Adipocyte (in vitro differentiated cells): ENCODE measurements around the gene PRDM16.

Experiments
- DNase-seq: peaks from one replicate; pipeline ENCODE4 v3.0.0-alpha.2; 2015; ENCODE audit warnings: low read depth
- H3K27me3 ChIP-seq: replicated peaks from 2 replicates; pipeline ENCODE4 v1.7.0; 2013; ENCODE audit warnings: mild to moderate bottlenecking, low read length, moderate library complexity; ENCODE audit not compliant: control insufficient read depth, insufficient read depth
- H3K36me3 ChIP-seq: 2 replicates; pipeline ENCODE4 v1.7.0; 2013; ENCODE audit warnings: low read length, mild to moderate bottlenecking, moderate library complexity; ENCODE audit not compliant: control insufficient read depth, insufficient read depth, severe bottlenecking
- H3K4me1 ChIP-seq: 2 replicates; pipeline ENCODE4 v1.7.0; 2013; ENCODE audit warnings: mild to moderate bottlenecking, low read length, moderate library complexity; ENCODE audit not compliant: control insufficient read depth, insufficient read depth
- H3K4me3 ChIP-seq: 2 replicates; pipeline ENCODE4 v1.7.0; 2013; ENCODE audit warnings: mild to moderate bottlenecking, low read length, moderate library complexity
- H3K9ac ChIP-seq: 2 replicates; pipeline ENCODE4 v1.7.0; 2013; ENCODE audit warnings: mild to moderate bottlenecking, low read length, moderate library complexity
- H3K9me3 ChIP-seq: 2 replicates; pipeline ENCODE4 v1.7.0; 2013; ENCODE audit warnings: mild to moderate bottlenecking, low read length, moderate library complexity; ENCODE audit not compliant: control insufficient read depth

PRDM16 gene

GRCh38 chr1:3066250-3066711 is 2.7 kb upstream of the PRDM16 start:
- Histone ChIP-seq H3K4me3 (no peak overlapping the region), H3K36me3 (no peaks in the 10 kb centered on the region), H3K9me3 (no peaks in the 10 kb centered on the region), H3K27me3 (peaks cover 53% of the 10 kb centered on the region), H3K4me1 (no peaks in the 10 kb centered on the region), H3K9ac (no peak overlapping the region)
- DNase-seq = no peak

DNA sequence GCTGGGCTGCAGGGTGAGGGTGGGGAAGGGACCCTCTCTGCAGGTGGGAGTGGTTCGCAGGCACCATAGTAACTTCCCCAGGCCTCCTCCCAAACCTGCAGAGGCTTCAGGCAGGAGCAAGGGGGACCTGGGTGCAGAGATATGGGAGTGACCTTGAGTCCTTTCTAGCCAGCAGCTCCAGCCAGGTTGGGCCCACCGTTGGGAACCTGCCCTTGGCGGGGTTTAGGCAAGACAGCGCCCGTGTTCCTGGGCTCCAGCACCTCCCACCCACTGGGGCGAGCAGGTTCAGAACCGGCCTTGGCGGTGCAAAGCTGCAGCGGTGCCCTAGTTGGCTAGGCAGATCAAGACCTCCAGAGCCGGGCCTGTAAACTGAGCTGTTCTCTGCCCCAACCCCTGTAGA is 2.2 kb upstream of the PRDM16 start:
- no peak overlapping the region for H3K9ac ChIP-seq
- no peaks in the 10 kb centered on the region for H3K4me1 ChIP-seq
- H3K27me3 ChIP-seq = peaks cover 53% of the 10 kb centered on the region
- DNase-seq = no peak
- no peaks in the 10 kb centered on the region for H3K36me3 ChIP-seq
- no peak overlapping the region for H3K4me3 ChIP-seq
- H3K9me3 ChIP-seq = no peaks in the 10 kb centered on the region

DNA sequence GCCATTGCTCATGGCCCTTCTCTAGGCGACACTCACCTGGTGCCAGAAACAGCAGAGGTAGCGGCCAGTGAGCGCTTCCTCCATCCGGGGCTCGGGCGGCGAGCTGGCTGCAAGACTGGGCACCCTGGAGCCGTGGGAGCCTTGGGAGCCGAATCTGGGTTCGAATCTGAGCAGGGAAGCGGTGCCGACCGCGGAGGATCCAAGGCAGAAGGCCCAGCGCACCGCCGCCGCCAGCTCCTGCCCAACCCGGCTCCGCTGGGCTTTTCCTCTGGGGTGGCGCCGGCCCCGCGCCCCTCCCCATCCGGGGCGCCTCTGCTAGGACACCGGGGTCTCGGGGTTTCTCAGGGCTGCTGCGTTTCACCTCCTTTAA is 1.7 kb upstream of the PRDM16 start:
- Histone ChIP-seq H3K36me3 (no peaks in the 10 kb centered on the region), H3K4me1 (no peaks in the 10 kb centered on the region), H3K9ac (no peak overlapping the region), H3K9me3 (no peaks in the 10 kb centered on the region), H3K27me3 (peaks cover 53% of the 10 kb centered on the region), H3K4me3 (no peak overlapping the region)
- no peak for DNase-seq

DNA sequence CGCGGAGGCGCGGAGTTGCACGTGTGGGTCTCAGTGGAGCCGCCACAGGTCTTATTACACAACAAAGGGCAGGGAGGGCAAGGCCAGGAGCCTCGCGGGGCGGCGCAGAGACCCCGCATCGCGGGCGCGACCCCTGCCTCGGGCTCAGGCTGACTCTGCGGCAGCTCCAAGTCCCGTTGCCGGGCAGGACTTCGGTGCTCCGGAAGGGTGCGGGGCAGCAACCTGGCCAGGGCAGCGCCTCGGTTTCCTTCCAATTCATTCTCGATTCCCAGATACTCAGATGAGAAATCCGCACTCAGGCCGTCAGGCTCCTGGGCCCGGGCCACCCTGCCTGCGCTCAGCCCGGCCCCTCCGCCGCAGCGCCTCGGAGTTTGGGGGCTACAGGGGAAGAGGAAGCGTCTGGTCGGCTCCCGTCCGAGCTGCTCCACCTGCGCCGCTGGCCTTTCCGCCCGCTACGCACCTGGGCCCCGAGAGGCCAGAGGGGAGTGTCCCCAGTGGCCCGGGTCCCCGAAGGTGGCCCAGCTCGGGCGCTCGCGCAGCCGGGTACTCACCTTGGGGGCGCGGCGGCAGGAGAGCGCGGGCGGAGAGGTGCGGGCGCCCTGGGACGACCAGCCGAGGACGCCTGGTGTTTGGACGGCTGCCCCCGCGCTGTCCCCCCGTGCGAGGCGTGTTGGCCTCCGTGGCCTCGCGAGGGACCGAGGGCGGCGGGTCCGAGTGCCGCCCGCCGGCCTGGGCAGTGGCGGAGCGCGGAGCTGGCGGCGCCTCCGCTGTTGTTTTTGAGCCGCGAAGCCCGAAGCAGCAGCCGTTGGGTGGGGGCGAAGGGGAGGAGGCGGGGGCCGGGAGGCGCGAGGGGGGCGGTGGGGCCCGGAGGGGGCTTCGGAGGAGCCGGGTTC is 1.1 kb upstream of the PRDM16 start:
- DNase-seq = peak; percentile 44
- Histone ChIP-seq H3K4me3 (no peak overlapping the region), H3K27me3 (peaks cover 52% of the 10 kb centered on the region)

GRCh38 chr1:3069491-3070308 is 697 bp downstream of the PRDM16 start:
- Histone ChIP-seq H3K27me3 (peaks cover 36% of the 10 kb centered on the region), H3K4me1 (no peaks in the 10 kb centered on the region), H3K4me3 (peak overlapping the region; percentile 79), H3K9me3 (no peaks in the 10 kb centered on the region), H3K9ac (peak overlapping the region; percentile 82), H3K36me3 (no peaks in the 10 kb centered on the region)
- DNase-seq = peak; percentile 90

More for the DNA sequence above, 1.1 kb upstream of the PRDM16 start:
- no peaks in the 10 kb centered on the region for H3K36me3 ChIP-seq
- H3K4me1 ChIP-seq = no peaks in the 10 kb centered on the region
- H3K9ac ChIP-seq = no peak overlapping the region
- no peaks in the 10 kb centered on the region for H3K9me3 ChIP-seq

DNA sequence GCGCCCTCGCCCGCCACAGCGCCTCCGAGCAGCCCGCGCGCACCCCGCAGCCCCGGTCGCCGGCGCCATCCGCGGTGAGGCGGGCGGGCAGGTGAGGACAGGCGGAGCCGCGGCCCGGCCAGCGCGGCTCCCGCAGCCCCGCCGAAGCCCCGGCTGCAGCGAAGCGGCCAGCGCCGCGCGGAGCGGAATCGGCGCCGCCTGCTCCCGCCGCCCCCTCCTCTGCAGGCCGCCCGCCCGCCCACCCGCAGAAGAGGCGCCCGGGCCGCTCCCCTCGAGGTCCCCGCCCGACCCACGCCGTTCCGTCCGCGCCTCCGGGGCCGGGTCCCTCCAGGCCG is 1.3 kb downstream of the PRDM16 start:
- no peaks in the 10 kb centered on the region for H3K36me3 ChIP-seq
- H3K4me1 ChIP-seq = no peaks in the 10 kb centered on the region
- no peaks in the 10 kb centered on the region for H3K9me3 ChIP-seq
- peak overlapping the region; percentile 82 for H3K9ac ChIP-seq
- H3K4me3 ChIP-seq = peak overlapping the region; percentile 79
- peaks cover 30% of the 10 kb centered on the region for H3K27me3 ChIP-seq
- DNase-seq = no peak

GRCh38 chr1:3070644-3071564 is 1.9 kb downstream of the PRDM16 start:
- H3K4me3 ChIP-seq = peak overlapping the region; percentile 68
- H3K36me3 ChIP-seq = no peaks in the 10 kb centered on the region
- DNase-seq = peak; percentile 48
- peak overlapping the region; percentile 56 for H3K9ac ChIP-seq
- H3K4me1 ChIP-seq = no peaks in the 10 kb centered on the region
- H3K27me3 ChIP-seq = peaks cover 26% of the 10 kb centered on the region
- no peaks in the 10 kb centered on the region for H3K9me3 ChIP-seq

GRCh38 chr1:3071565-3072390 is 2.8 kb downstream of the PRDM16 start:
- peaks cover 27% of the 10 kb centered on the region for H3K27me3 ChIP-seq
- H3K4me1 ChIP-seq = no peaks in the 10 kb centered on the region
- H3K4me3 ChIP-seq = no peak overlapping the region
- no peak overlapping the region for H3K9ac ChIP-seq
- no peak for DNase-seq
- H3K36me3 ChIP-seq = no peaks in the 10 kb centered on the region
- H3K9me3 ChIP-seq = no peaks in the 10 kb centered on the region

- Histone ChIP-seq H3K9me3 (no peaks in the 10 kb centered on the region), H3K4me3 (no peak overlapping the region), H3K36me3 (no peaks in the 10 kb centered on the region), H3K27me3 (peaks cover 27% of the 10 kb centered on the region), H3K4me1 (no peaks in the 10 kb centered on the region), H3K9ac (no peak overlapping the region)
- no peak for DNase-seq
Observed at GRCh38 chr1:3072391-3073185, 3.6 kb downstream of the PRDM16 start.

GRCh38 chr1:3073186-3073488 is 4.1 kb downstream of the PRDM16 start:
- Histone ChIP-seq H3K9ac (no peak overlapping the region), H3K27me3 (peaks cover 29% of the 10 kb centered on the region), H3K4me1 (no peaks in the 10 kb centered on the region), H3K36me3 (no peaks in the 10 kb centered on the region), H3K9me3 (no peaks in the 10 kb centered on the region), H3K4me3 (no peak overlapping the region)
- no peak for DNase-seq
